Measurements from ENCODE around the gene TUBG1.

DNA sequence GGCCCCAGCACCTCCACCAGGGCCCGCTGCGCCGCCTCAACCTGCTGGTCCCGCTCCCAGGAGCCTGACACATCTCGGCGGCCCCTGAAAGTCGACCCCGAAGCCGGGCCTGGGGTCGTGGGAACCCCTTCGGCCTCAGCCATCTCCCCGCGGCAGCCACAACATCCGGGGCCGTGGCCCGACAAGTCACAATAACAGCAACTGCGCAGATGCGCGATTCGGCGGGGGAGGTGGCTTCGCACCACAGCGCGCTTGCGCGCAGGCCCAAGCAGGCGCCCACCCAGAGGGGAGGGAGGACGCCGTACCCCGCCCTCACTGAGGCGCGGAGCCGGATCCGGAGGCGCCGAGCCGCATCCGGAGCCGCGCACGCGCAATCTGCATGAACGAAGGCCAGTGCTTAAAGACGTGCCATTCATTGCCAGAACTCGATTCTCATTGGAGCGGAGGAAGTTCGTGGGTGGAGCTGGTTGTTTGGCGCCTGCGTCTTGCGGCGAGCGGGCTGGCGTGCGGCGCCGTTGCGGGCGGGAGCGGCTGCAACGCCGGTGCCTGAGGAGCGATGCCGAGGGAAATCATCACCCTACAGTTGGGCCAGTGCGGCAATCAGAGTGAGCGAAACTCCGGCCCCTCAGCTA, at the start of gene TUBG1, which contains the start of gene RETREG3:
- no peak for TF ChIP-seq EZH2 (IDR thresholded peaks at IDR 0.05)
- TF ChIP-seq, protein P1, sequence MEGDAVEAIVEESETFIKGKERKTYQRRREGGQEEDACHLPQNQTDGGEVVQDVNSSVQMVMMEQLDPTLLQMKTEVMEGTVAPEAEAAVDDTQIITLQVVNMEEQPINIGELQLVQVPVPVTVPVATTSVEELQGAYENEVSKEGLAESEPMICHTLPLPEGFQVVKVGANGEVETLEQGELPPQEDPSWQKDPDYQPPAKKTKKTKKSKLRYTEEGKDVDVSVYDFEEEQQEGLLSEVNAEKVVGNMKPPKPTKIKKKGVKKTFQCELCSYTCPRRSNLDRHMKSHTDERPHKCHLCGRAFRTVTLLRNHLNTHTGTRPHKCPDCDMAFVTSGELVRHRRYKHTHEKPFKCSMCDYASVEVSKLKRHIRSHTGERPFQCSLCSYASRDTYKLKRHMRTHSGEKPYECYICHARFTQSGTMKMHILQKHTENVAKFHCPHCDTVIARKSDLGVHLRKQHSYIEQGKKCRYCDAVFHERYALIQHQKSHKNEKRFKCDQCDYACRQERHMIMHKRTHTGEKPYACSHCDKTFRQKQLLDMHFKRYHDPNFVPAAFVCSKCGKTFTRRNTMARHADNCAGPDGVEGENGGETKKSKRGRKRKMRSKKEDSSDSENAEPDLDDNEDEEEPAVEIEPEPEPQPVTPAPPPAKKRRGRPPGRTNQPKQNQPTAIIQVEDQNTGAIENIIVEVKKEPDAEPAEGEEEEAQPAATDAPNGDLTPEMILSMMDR (IDR thresholded peaks at IDR 0.05) = peak; percentile 46
- no peak for TF ChIP-seq EZH2phosphoT487 (IDR thresholded peaks at IDR 0.05)
